SJCRH30 (cell line): ENCODE results near the gene GID8. TPM values are rescaled to one million over a fixed set of nuclear protein-coding genes. Genes with fewer than 3 reads are reported as not detected.
A peak's percentile ranks its signal among the peaks of the same experiment; 100 is the strongest.

Source experiments
- DNase-seq, 2 experiments: peaks; one replicate each; pipeline ENCODE4 v3.0.0-alpha.2; 2015 to 2020
- H3K27ac ChIP-seq: fragments of 250-450 bp; sonication (Bioruptor Pico); 2 replicates; pipeline ENCODE4 v1.5.1; 2020; ENCODE audit warnings: mild to moderate bottlenecking, moderate library complexity
- H3K27me3 ChIP-seq: fragments of 250-450 bp; sonication (Bioruptor Pico); 2 replicates; pipeline ENCODE4 v1.5.1; 2020; ENCODE audit warnings: mild to moderate bottlenecking, moderate library complexity
- H3K36me3 ChIP-seq: fragments of 250-450 bp; sonication (Bioruptor Pico); 2 replicates; pipeline ENCODE4 v1.5.1; 2020; ENCODE audit warnings: mild to moderate bottlenecking, moderate library complexity
- H3K4me1 ChIP-seq: fragments of 250-450 bp; sonication (Bioruptor Pico); 2 replicates; pipeline ENCODE4 v1.5.1; 2020; ENCODE audit warnings: mild to moderate bottlenecking, moderate library complexity
- H3K4me3 ChIP-seq: fragments of 250-450 bp; sonication (Bioruptor Pico); 2 replicates; pipeline ENCODE4 v1.5.1; 2020; ENCODE audit warnings: mild to moderate bottlenecking, moderate library complexity
- H3K9me3 ChIP-seq: fragments of 250-450 bp; sonication (Bioruptor Pico); replicated peaks from 2 replicates; pipeline ENCODE4 v1.5.1; 2020; ENCODE audit warnings: mild to moderate bottlenecking, moderate library complexity
- total RNA-seq: library from RNA; depleted of rRNA; stranded (reverse); fragments of >200 nt; shearing (Covaris generic); gene quantifications from 2 replicates; pipeline ENCODE4 v1.2.3, GENCODE V29; 2014

GID8 gene
- total RNA-seq, 1 experiment from 2014 or later: 109 TPM

DNA sequence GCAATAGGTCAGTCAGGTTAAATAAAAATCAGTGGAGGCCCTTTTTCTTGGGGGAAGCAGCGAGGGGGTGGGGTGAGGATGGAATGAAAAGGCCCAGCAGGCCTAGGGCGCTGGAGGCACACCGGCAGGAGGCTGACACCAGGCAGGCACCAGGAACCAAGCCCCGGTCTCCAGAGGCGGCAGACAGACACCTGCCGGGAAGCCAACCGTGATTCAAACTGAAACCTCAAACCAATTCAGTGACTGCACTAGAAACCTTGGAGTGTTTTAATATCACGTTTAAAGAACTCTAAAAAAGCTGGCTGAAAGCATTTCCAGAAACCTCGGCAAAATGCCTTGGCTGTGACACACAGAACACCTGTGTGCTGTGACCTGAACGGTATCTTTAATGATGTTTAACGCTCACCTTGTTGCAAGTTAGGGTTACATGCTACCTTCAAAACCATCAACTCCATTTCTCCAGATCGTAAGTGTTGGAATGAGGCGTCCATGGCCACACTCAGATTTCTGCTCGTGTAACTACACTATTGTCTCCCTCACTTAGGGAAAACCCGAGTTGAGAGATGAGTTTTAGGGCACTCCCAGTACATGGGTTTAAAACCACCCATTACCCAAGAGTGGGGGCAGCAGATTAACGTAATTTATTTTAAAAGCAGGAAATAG lies 38.8 kb upstream of the GID8 start:
- Histone ChIP-seq H3K4me1 (no peaks in the 10 kb centered on the region; the same call in 1 of the 2 replicates), H3K36me3 (peaks cover 48% of the 10 kb centered on the region)

DNA sequence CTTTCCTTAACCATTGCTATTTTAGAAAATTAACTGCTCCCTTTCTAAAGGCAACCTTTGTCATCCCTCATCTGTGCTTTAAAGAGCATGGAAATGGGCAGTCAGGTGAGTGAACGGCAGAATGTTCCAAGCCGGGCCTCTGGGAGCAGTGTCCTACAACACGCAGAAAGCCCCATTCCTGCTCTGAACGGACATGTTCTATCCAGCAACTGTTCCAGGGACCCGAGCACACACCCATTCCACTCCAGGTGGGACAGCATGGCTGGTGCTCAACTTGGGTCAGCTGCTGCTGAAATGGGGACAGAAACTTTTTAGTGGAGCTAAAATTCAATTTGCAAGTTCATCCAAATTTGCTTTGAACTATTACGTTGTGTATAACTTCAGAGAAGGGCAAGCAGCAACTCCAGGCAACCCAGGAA lies 38.3 kb upstream of the GID8 start:
- Histone ChIP-seq H3K9me3 (no peaks in the 10 kb centered on the region), H3K4me3 (no peak overlapping the region), H3K36me3 (peaks cover 46% of the 10 kb centered on the region), H3K4me1 (no peaks in the 10 kb centered on the region; the same call in 1 of the 2 replicates), H3K27ac (no peak overlapping the region), H3K27me3 (no peaks in the 10 kb centered on the region)
- no peak for DNase-seq

More for the DNA sequence above, 38.8 kb upstream of the GID8 start:
- Histone ChIP-seq H3K27ac (no peak overlapping the region), H3K4me3 (no peak overlapping the region), H3K27me3 (no peaks in the 10 kb centered on the region), H3K9me3 (no peaks in the 10 kb centered on the region)
- no peak for DNase-seq

DNA sequence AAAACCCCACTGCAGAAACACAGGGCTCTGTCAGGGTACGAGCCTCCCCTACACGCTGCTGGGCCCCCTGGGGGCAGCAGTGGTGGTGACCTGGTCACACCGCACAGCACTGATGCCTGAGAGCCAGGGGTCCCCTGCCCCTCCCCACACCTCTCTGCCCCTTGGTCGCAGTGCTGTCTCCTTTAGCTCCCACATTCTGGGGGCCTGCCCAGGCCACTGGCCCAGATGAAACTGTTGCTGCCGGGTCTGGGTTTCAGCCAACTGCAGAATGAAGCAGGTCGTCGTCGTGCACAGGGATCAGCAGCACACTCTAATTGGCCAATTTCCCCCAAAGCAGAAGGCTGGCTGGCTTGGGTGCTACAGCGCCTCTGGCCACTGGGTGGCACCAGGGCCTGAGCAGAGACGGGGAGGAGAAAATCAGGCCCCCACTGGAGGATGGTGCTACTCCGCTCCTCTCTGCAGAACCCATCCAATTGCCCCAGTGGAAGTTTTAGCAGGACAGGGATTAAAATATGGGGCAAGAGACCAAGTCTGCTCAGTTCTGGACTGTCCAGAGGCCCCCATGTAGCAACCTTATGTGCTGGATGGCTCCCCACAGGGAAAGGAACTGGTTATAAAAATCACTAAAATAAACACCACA lies 37.8 kb upstream of the GID8 start:
- Histone ChIP-seq H3K4me3 (no peak overlapping the region), H3K9me3 (no peaks in the 10 kb centered on the region), H3K4me1 (no peaks in the 10 kb centered on the region; the same call in 1 of the 2 replicates), H3K36me3 (peaks cover 46% of the 10 kb centered on the region), H3K27me3 (no peaks in the 10 kb centered on the region), H3K27ac (no peak overlapping the region)
- DNase-seq: peak; percentile 80 to 85

DNA sequence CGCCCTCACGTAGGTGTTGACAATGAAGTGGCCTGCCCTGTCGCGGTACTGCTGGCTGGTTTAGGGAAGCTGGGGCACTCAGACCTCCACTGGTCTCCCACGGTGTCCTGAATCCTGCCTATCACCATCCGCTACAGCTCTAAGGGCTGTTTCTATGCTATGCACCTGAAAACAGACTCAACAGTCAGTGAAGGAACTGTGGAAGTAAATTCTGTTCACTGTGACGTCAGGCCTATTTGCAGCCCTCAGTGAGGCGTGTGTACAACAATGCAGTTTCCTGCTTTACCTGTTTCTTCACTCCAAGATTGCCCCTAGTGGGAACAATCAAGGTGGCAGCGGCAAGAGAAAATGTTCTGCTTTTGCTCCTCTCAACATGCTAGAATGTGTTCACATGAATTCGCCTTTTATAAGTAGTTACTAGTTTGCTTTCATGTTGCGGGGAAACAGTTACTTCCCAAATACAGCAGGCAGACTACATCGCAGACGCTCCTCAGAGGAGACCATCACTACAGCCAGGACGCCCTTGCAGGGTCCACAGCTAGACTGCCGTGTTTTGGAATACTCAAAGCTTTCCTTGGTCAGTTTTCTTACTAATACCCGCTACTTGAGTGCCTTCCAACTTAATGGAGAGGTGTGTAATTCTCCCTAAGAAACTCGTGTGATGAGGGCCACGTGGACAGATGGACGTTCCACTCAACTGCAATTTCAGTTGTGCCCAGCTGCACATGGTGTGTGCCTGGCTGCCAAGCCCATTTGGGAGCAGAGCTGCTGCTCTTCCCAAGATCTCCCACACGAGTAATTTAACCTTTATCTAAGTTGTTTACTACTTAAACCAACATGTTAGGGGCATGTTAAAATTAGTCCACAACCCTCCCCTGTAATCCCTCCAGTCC lies 37.0 kb upstream of the GID8 start:
- Histone ChIP-seq H3K27me3 (no peaks in the 10 kb centered on the region), H3K4me1 (no peaks in the 10 kb centered on the region; the same call in 1 of the 2 replicates), H3K27ac (no peak overlapping the region), H3K4me3 (no peak overlapping the region), H3K36me3 (peaks cover 54% of the 10 kb centered on the region), H3K9me3 (no peaks in the 10 kb centered on the region)
- no peak for DNase-seq

DNA sequence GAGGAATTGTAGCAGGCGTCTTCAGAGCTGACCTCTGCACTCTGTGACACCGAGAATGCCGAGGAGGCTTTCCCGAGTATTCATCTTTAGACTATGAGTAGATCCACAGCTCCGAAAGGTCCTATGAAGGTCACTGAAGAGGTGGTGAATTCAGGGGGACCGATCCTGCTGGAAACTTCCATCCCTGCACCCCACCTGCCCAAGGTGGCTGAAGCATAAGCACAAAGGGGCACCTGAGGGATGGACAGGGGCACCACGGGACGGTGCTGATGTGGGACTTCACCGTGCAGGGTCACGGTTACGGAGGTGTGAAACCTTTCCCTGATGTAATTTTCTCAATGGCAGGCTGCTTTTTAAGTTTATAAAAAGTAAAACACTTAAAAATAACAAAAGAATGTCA lies 36.1 kb upstream of the GID8 start:
- no peak overlapping the region for H3K27ac ChIP-seq
- H3K4me1 ChIP-seq: no peaks in the 10 kb centered on the region; the same call in 1 of the 2 replicates
- H3K9me3 ChIP-seq: no peaks in the 10 kb centered on the region
- no peak overlapping the region for H3K4me3 ChIP-seq
- DNase-seq: no peak
- no peaks in the 10 kb centered on the region for H3K27me3 ChIP-seq
- H3K36me3 ChIP-seq: peaks cover 60% of the 10 kb centered on the region

DNA sequence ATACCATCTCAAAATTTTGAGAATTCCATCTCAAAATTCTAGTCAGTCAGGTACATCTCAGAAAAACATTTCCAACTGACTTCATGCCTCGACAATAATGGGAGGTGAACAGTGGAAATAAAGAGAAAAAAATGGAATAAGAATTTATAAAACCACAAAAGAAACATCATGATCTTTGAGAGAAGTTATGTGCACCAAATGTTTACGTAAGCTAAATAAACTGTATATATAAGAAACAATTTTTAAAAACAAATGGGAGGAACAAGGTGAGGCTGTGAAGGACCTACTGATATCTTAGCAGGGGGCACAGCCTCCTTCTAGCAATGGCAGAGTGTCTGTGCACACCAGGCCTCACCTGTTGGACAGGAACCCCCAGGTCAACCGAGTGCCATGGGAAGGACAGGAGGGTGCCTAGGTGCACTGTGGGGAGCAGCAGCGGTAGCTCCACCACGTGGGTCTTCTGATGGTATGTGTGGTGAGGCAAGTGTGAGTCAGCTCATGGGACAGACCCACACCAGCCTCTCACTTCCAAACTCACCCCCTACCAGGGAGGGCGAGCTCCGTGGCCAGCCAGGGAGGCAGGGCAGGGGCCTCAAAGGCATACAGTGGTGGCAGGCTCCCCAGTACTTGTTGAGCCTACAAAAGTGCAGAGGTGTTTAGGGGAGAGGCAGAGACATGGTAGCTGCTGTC lies 34.9 kb upstream of the GID8 start:
- Histone ChIP-seq H3K27me3 (no peaks in the 10 kb centered on the region), H3K27ac (no peak overlapping the region), H3K9me3 (no peaks in the 10 kb centered on the region), H3K4me1 (no peaks in the 10 kb centered on the region; the same call in 1 of the 2 replicates), H3K4me3 (no peak overlapping the region), H3K36me3 (peaks cover 72% of the 10 kb centered on the region)
- DNase-seq: no peak

DNA sequence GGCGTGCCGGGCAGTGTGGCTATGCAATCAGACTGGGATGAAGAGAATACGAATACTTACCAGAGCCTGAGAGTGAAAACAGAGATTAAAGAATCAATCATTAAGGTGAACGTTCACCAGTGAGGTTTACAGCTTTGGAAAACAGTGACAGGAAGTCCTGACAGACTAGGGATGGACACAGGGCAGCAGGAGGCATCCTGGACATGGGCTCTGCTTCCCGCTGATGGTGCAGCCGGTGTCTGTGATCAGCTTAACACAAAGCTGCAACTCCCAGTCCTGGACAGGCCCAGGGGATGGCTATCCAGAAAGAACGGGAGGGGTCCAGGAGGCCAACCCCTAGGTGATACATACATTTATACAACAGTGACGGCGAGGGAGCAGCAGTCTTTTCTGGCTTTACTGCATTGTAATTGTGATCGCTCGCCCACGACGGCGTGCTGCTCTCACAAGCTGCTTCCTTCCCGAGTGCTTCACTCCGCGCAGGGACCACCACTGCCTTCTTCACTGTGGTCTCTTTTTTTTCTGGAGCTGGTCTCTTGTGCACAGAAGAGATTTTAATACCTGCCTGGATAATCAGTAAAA lies 32.3 kb upstream of the GID8 start:
- no peak for DNase-seq
- no peaks in the 10 kb centered on the region for H3K9me3 ChIP-seq
- no peaks in the 10 kb centered on the region; the same call in 1 of the 2 replicates for H3K4me1 ChIP-seq
- H3K27me3 ChIP-seq: no peaks in the 10 kb centered on the region
- H3K36me3 ChIP-seq: peaks cover 97% of the 10 kb centered on the region
- H3K27ac ChIP-seq: no peak overlapping the region
- H3K4me3 ChIP-seq: no peak overlapping the region

DNA sequence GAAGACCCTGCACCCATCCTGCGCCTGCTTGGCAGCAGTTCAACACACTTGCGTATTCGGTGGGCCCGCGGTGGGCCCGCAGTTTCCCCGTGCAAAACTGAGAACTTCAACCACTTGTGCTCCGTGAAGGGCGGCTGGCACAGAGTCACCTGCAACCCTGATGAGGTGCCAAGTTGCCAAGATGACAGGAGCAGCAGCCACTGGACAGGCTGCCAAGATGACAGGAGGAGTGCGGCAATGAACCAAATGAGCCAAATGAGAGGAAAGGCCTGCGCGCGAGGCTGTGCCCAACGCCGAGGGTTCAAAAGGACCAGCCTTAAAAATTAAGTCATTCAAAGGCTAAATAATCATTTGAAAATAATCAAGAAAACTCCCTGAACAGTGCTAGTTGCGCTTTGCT lies 31.7 kb upstream of the GID8 start:
- H3K4me3 ChIP-seq: no peak overlapping the region
- peaks cover 99% of the 10 kb centered on the region for H3K36me3 ChIP-seq
- no peaks in the 10 kb centered on the region for H3K4me1 ChIP-seq
- H3K9me3 ChIP-seq: no peaks in the 10 kb centered on the region
- H3K27me3 ChIP-seq: no peaks in the 10 kb centered on the region
- H3K27ac ChIP-seq: no peak overlapping the region
- no peak for DNase-seq

DNA sequence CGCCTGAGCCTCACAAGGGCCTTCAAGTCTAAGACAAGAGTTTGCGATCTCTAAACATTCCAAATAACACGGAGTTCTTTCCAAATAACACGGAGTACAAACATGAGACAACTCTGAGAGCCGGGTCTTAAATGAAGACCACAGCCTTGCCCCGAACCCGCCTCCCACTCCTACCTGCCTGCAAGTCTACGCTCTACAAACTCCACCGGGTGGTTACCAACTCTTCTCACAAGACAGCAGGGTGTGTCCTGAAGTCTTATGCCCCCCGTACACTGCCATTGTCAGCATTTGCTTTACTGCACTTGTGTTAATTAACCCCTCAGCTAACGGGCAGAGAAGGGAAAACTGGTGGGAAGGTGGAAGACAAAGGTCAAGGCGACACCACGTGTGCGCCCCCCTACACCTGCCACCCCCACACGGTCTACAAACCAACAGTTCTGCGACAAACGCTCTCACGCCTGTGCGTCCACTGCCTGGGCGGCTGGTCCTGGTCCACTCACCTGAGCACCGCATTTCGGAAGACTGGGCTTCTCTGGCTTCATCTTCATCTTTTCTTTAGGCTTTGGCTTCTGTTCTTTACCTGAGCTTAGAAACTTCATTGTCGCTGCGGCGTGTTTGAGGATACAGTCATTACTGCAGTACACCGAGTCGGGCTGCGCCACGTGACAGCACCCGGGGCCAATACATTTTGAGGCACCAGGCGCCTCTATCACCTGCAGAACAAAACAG lies 31.1 kb upstream of the GID8 start:
- Histone ChIP-seq H3K36me3 (peaks cover 99% of the 10 kb centered on the region), H3K4me1 (no peaks in the 10 kb centered on the region), H3K4me3 (no peak overlapping the region), H3K27me3 (no peaks in the 10 kb centered on the region), H3K27ac (no peak overlapping the region), H3K9me3 (no peaks in the 10 kb centered on the region)
- DNase-seq: no peak

DNA sequence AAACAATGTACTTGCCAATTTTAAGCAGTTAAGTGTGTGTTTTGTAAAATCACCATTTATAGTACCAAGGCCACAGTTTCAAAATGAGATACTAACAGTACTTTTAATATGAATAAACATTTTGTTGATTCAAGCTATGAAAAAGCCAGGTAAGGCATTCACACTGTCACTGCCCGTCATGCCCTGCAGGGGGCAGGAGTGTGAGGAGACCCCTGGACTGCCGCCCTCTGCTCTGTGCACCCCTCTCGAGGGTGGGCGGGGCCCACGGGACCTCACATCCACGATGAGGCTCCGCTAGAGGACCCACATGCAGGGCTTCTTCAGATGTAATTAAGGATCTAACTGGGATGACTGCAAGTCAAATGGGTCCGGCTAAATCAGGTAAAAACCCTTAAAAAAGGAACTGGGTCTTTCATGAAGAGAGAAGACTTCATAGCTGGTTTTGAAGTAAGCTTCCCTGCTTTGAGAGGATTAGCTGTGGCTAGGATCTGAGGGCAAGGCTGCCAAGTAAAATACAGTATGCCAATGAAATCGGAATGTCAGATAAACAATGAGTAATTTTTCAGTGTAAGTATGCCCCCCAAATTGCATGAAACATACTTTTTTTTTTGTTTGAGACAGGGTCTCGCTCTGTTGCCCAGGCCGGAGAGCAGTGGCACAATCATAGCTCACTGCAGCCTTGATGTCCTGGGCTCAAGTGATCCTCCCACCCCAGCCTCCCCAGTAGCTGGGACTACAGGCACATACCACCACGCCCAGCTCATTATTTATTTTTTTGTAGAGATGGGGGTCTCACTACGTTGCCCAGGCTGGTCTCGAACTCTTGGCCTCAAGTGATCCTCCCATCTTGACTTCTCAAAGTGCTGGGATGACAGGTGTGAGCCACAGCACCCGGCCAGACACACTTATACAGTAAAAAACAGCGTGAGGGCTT lies 30.3 kb upstream of the GID8 start:
- Histone ChIP-seq H3K9me3 (no peaks in the 10 kb centered on the region), H3K4me1 (no peaks in the 10 kb centered on the region), H3K27me3 (no peaks in the 10 kb centered on the region), H3K36me3 (peaks cover 99% of the 10 kb centered on the region), H3K4me3 (no peak overlapping the region), H3K27ac (no peak overlapping the region)
- peak; percentile 54 to 64 for DNase-seq

DNA sequence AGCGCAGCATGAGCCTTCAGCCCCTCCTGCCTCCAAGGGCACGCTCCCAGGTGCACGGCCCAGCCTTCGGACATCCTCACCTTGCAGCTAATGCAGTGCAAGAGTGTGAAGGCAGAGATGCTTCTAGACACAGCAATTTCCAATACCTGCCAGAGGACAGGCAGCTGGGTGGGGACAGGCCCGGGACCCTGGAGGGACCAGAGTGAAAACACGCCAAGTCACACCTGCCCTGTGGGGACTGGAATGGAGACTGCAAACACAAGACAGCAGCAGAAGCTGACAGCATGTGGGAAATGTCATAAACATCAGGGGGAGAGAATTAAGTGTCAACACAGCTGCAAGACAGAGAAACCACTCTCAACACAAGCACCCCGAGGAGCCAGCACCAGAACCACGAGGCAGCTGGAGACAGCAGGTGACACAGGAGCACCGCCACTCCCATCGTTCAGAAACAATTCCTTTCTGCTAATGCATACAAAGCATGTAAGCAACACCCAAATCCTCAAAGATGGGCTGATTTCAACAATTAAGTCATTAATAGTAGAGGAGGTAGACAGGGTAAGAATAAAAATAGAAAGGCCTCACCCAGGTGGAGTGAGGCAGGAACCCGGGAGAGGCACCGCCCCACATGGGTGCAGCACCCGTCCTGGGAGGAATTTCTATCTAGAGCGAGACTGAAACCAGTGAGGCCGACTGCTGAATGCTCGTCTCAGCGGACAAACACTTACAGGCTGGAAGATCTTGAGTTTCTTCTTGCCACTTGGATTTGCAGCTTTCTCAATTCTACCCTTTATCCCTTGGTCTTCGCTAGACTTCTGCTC lies 28.8 kb upstream of the GID8 start:
- Histone ChIP-seq H3K27me3 (no peaks in the 10 kb centered on the region), H3K36me3 (peaks cover 99% of the 10 kb centered on the region), H3K27ac (no peak overlapping the region), H3K4me3 (no peak overlapping the region), H3K9me3 (no peaks in the 10 kb centered on the region), H3K4me1 (no peaks in the 10 kb centered on the region)
- peak in 1 of 2 experiments; percentile 48 for DNase-seq

DNA sequence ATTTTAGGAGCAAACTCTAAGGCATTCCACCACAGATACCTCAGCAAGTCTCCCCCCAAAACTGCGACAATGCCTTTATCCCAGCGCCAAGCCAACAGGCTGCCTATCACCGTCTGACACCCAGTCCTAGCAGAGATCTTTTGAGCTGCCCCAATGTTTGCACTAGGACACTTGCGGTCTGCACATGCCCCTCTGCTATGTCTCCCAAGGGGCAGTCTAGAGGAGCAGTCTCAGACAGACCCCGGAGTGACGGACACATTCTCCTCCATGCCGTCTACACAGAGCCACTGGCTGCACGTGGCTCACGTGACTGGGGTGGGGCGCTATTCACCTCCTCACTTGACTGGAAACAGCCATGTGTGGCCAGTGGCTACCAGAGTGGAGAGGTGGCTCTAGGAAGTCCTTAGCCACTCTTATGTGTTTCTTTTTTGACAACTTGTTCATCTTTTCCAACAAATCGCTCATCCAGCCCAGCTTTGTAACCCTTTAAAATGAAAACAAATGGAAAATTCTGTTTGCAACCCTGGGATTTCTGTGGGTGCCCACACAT lies 27.7 kb upstream of the GID8 start:
- Histone ChIP-seq H3K27ac (no peak overlapping the region), H3K4me1 (peaks cover 9% of the 10 kb centered on the region), H3K27me3 (no peaks in the 10 kb centered on the region), H3K4me3 (no peak overlapping the region), H3K9me3 (no peaks in the 10 kb centered on the region), H3K36me3 (peaks cover 89% of the 10 kb centered on the region)
- no peak for DNase-seq
